ENCODE measurements around the gene CDC14B.

- TF ChIP-seq TAF1 (IDR thresholded peaks at IDR 0.05; ENCODE audit: borderline replicate concordance, insufficient read depth, low read length) (no peak), POLR2AphosphoS5 (IDR thresholded peaks at IDR 0.05; ENCODE audit: low read depth, low read length) (no peak), REST (IDR thresholded peaks at IDR 0.05; ENCODE audit: insufficient read depth in 1 of 2, low read depth in 2 of 2, low read length in 2 of 2) (no peak)
Measured at GRCh38 chr9:96556701-96557461, 62.8 kb downstream of the CDC14B start.
